Measurements from ENCODE around the gene CARD14. TPM values are rescaled to one million over a fixed set of nuclear protein-coding genes. Genes with fewer than 3 reads are reported as not detected.
A peak's percentile ranks its signal among the peaks of the same experiment; 100 is the strongest.

CARD14 gene
- total RNA-seq, 1 experiment from 2014 or later: not detected

DNA sequence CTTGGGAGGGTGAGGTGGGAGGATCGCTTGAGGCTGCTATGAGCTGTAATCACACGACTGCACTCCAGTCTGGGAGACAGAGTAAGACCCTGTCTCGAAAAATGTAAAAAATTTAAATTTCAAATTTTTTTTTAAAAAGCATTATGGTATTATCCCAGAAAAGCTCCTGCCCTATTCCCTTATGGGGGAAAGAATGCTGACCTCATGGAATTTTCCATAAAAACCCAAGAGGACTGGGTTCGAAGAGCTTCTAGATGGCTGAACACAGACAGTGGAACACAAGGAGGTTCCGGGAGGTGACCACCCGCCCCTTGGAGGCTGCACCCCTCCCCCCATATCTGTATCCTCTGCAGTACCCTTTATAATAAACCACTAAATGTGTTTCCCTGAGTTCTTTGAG is 26.9 kb upstream of the CARD14 start:
- no peaks in the 10 kb centered on the region for H3K9me3 ChIP-seq (ENCODE audit: control insufficient read depth, insufficient read depth, low read depth, low read length)
- H3K4me1 ChIP-seq (ENCODE audit: control insufficient read depth, insufficient read depth, low read length): peaks cover 12% of the 10 kb centered on the region
- no TSS peak for BruUV-seq (replicated peaks)
- ChIA-PET POLR2A (no interaction called here), CTCF (interaction anchor here (1.2 kb wide), 1 partner anchor 18 kb away, joined by 3 read pairs; no protein-coding TSS in a partner anchor)
- DNase-seq (ENCODE audit: low read depth, low spot score) (no peak), ATAC-seq (no peak)
- H3K36me3 ChIP-seq (ENCODE audit: control insufficient read depth, insufficient read depth, low read length): peaks cover 54% of the 10 kb centered on the region
- no peak overlapping the region for H3K4me3 ChIP-seq (ENCODE audit: low read depth in 2 of 2, low read length in 2 of 2)
- intact Hi-C loops (cut with micrococcal nuclease; ENCODE audit: unreplicated experiment) (no loop called here), in situ Hi-C loops (cut with HindIII; ENCODE audit: low pct_unique_long_range_greater_than_20kb, low sequenced_read_pairs) (no loop called here)
- TF ChIP-seq SIN3A (IDR thresholded peaks at IDR 0.05; ENCODE audit: borderline replicate concordance, insufficient read depth, low read depth, low read length) (no peak), CTCF (IDR thresholded peaks at IDR 0.05) (no peak), REST (IDR thresholded peaks at IDR 0.05; ENCODE audit: insufficient read depth in 1 of 2, low read depth in 2 of 2, low read length in 1 of 2) (no peak), POLR2AphosphoS5 (IDR thresholded peaks at IDR 0.05; ENCODE audit: low read depth, low read length) (no peak), TCF7L2 (IDR thresholded peaks at IDR 0.05; ENCODE audit: low read depth, low read length) (no peak)
- no peak overlapping the region for H3K27ac ChIP-seq (ENCODE audit: low read length)
- H3K27me3 ChIP-seq (ENCODE audit: control insufficient read depth, insufficient read depth, low read length): no peaks in the 10 kb centered on the region

- H3K27ac ChIP-seq (ENCODE audit: low read length): peak overlapping the region; percentile 62
- DNase-seq (ENCODE audit: low read depth, low spot score) (no peak), ATAC-seq (no peak)
- ChIA-PET POLR2A (interaction anchor here (0.6 to 1.3 kb wide), 2 partner anchors 61 to 111 kb away, joined by 5 to 8 read pairs; no protein-coding TSS in a partner anchor), CTCF (no interaction called here)
- peak overlapping the region; percentile 58 to 98 for H3K4me3 ChIP-seq (ENCODE audit: low read depth in 2 of 2, low read length in 2 of 2)
- H3K36me3 ChIP-seq (ENCODE audit: control insufficient read depth, insufficient read depth, low read length): peaks cover 35% of the 10 kb centered on the region
- no peaks in the 10 kb centered on the region for H3K9me3 ChIP-seq (ENCODE audit: control insufficient read depth, insufficient read depth, low read depth, low read length)
- BruUV-seq (replicated peaks): TSS peak; percentile 85
- peaks cover 12% of the 10 kb centered on the region for H3K4me1 ChIP-seq (ENCODE audit: control insufficient read depth, insufficient read depth, low read length)
- H3K27me3 ChIP-seq (ENCODE audit: control insufficient read depth, insufficient read depth, low read length): no peaks in the 10 kb centered on the region
- TF ChIP-seq POLR2AphosphoS5 (IDR thresholded peaks at IDR 0.05; ENCODE audit: low read depth, low read length): no peak
- no peak for TF ChIP-seq REST (IDR thresholded peaks at IDR 0.05; ENCODE audit: insufficient read depth in 1 of 2, low read depth in 2 of 2, low read length in 1 of 2)
- TF ChIP-seq SIN3A (IDR thresholded peaks at IDR 0.05; ENCODE audit: borderline replicate concordance, insufficient read depth, low read depth, low read length): no peak
- no peak for TF ChIP-seq CTCF (IDR thresholded peaks at IDR 0.05)
- no peak for TF ChIP-seq TCF7L2 (IDR thresholded peaks at IDR 0.05; ENCODE audit: low read depth, low read length)
- in situ Hi-C loops (cut with HindIII; ENCODE audit: low pct_unique_long_range_greater_than_20kb, low sequenced_read_pairs): no loop called here
- intact Hi-C loops (cut with micrococcal nuclease; ENCODE audit: unreplicated experiment): no loop called here
Observed at GRCh38 chr17:80145076-80146075, 24.5 kb upstream of the CARD14 start.
